Cardiac fibroblast (primary cell): ENCODE measurements around the gene NRG3.
A peak's percentile ranks its signal among the peaks of the same experiment; 100 is the strongest.

Experiments used
- DNase-seq, 2 donors: peaks; one replicate each; pipeline versions ENCODE4 v3.0.0 to v3.0.0-alpha.2; 2010; ENCODE audit warnings: low read depth in 2 of 2
- H3K4me3 ChIP-seq, 2 donors: replicated peaks in 1 of 2; 1 replicate in 1 of 2; 2 replicates in 1 of 2; pipeline ENCODE4 v1.5.1; 2011; ENCODE audit warnings: low read depth in 2 of 2, low read length in 2 of 2, mild to moderate bottlenecking in 2 of 2, moderate library complexity in 1 of 2
- TF ChIP-seq, protein P1 (sequence below): IDR thresholded peaks from one replicate; pipeline ENCODE4 v1.5.1; 2011; ENCODE audit warnings: low read depth, mild to moderate bottlenecking, low read length, inconsistent platforms

NRG3 gene

DNA sequence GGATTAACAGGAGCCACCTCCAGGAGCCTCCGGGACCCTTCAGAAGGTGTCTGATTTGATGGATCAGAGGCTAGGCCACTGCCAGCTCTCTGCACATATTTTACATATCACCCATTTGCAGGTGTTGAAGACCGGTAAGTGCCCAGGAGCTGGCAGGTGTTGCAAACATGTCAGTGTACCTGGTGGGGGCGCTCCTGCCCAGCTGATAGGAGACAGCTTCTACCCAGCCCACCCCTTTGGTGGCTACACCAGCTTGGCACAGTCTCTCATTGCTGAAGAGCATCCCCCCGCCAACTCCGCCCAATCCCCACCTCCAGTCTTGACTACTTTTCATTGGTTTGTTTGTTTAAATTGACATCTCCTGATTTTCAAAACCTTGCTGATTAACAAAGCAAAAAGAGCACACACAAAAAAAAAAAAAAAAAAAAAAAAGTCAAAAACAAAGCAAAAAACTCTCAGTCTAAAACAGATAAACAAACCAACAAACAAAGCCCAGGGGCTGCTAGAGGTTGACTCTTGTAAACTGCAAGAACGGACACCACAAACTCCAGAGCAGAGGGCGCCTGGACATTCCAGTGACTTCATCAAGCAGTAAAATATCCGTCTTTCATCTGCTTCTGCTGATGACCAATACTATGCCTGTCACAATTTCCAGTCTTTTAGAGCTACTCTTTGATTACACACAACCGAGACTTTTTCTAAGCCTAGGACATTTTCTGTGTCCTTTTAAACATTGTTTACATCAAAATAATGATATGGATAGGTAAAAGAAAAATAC, 275.3 kb downstream of the NRG3 start:
- H3K4me3 ChIP-seq, result no peak overlapping the region
- DNase-seq, result peak; percentile 8 to 71
- TF ChIP-seq, protein P1, sequence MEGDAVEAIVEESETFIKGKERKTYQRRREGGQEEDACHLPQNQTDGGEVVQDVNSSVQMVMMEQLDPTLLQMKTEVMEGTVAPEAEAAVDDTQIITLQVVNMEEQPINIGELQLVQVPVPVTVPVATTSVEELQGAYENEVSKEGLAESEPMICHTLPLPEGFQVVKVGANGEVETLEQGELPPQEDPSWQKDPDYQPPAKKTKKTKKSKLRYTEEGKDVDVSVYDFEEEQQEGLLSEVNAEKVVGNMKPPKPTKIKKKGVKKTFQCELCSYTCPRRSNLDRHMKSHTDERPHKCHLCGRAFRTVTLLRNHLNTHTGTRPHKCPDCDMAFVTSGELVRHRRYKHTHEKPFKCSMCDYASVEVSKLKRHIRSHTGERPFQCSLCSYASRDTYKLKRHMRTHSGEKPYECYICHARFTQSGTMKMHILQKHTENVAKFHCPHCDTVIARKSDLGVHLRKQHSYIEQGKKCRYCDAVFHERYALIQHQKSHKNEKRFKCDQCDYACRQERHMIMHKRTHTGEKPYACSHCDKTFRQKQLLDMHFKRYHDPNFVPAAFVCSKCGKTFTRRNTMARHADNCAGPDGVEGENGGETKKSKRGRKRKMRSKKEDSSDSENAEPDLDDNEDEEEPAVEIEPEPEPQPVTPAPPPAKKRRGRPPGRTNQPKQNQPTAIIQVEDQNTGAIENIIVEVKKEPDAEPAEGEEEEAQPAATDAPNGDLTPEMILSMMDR, result peak; percentile 45

DNA sequence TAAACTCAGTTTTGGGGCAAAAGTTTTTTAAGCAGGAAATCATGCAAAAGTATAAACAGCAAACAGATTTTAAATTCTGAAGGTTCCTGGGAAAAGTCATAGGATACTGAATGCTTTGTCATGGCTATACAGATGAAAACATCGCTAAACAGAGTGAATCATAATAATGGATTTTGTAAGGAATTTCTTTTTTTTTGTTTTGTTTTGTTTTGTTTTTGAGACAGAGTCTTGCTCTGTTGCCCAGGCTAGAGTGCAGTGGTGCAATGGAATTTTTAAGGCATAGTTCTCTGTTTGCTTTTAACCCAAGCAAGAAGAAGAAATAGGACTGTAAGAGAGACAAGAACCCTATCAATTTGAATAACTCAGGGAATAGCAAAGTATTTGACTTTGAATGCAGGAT, 285.3 kb downstream of the NRG3 start:
- DNase-seq, result peak in 1 of 2 donors; percentile 59
- TF ChIP-seq, protein P1, result no peak
- H3K4me3 ChIP-seq, result no peak overlapping the region

DNA sequence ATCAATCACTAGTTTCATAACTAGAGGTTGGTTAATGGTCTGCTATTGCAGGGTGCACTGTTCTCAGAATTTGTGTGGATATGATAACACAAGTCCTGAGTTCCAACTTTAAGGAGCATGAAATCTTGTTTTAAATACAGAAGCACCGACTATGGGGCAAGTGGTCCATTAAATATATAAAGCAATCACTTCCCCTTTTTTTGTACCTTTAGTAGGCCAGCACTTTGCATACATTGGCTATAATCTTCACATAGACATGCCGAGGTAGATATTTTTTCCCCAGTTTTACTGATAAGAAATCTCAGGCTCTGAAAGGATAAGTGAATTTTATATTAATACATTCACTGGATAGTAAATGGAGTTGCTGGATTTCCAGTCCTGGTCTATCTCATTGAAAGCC, 286.3 kb downstream of the NRG3 start:
- TF ChIP-seq, protein P1, result no peak
- DNase-seq, result no peak
- H3K4me3 ChIP-seq, result no peak overlapping the region

DNA sequence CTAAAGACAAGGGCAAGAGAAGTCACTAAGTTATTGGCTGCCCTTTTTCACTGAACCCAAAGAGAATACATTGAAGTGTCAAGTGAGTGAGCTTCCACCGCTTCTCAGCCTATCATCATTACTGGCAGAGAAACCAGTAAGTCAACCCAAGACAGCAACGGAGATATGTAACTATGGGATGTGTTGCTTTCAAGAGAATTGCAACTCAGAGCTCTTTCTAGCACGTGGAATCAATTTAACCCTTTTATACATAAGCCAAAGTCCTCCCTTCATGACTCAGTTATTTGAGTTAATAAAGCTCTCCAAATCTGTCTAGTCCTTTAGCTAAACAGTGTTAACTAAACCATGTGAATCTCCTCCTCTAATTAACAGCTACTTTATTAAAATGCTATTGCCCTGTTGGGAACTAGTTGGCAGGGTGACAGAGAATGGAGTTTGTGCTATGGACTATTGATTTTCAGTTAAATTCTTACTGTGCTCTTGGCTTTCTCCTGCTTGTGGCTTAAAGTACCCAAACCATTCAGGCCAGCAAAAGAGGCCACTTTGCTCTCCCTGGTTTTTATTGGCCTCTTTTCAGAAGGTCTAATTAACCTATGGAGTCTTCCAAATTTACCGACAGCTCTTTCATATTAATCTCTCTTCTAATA, 287.7 kb downstream of the NRG3 start:
- TF ChIP-seq, protein P1, result no peak
- no peak for DNase-seq
- no peak overlapping the region for H3K4me3 ChIP-seq

DNA sequence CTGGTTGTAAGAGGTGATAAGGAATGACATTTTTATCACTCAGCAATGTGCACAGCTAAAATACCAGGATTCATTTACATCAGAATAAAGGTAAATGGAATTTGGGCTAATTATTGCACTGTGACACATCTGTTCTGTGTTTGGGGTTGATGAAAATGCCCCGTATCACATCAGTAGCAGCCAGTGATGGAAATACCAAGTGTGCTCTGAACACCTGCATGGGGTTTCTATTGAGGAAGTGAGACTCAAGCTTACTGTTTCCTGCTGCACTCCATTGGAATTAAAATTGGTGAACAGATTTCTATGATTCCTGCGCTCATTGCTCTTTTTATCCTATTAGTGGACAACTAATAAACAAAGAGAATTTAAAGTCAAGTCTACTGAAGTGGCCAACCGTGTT, 296.9 kb downstream of the NRG3 start:
- TF ChIP-seq, protein P1, result no peak

DNA sequence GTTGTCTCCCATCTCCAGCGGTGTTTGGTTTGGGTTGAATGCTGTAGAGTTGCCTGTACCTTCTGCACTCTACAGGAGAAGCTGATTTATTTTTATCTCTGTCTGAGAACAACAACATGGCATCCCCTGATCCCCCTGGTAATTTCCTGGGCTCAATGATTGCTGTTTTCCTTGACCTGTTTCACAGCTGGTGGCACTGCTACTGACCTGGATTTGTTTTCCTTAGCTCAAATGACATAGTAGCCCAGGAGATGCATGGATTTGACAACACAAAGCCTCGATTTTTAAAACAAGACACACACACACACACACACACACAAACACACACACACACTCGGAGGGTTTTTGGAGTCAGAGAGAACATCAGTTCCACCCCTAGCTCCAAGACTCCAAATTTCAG, 301.6 kb downstream of the NRG3 start:
- no peak overlapping the region for H3K4me3 ChIP-seq
- TF ChIP-seq, protein P1, result no peak
- DNase-seq, result no peak

More for the DNA sequence above, 296.9 kb downstream of the NRG3 start:
- H3K4me3 ChIP-seq, result no peak overlapping the region
- no peak for DNase-seq
